ENCODE results near the gene TMEM183A. TPM values are rescaled to one million over a fixed set of nuclear protein-coding genes. Genes with fewer than 3 reads are reported as not detected.
A peak's percentile ranks its signal among the peaks of the same experiment; 100 is the strongest.

Gene TMEM183A
- total and polyA plus RNA-seq, 9 of the 15 experiments (the other 6 are each of a cell fraction or from before 2014, with no cell fraction given), result 23.4 to 190 (median 124) TPM

DNA sequence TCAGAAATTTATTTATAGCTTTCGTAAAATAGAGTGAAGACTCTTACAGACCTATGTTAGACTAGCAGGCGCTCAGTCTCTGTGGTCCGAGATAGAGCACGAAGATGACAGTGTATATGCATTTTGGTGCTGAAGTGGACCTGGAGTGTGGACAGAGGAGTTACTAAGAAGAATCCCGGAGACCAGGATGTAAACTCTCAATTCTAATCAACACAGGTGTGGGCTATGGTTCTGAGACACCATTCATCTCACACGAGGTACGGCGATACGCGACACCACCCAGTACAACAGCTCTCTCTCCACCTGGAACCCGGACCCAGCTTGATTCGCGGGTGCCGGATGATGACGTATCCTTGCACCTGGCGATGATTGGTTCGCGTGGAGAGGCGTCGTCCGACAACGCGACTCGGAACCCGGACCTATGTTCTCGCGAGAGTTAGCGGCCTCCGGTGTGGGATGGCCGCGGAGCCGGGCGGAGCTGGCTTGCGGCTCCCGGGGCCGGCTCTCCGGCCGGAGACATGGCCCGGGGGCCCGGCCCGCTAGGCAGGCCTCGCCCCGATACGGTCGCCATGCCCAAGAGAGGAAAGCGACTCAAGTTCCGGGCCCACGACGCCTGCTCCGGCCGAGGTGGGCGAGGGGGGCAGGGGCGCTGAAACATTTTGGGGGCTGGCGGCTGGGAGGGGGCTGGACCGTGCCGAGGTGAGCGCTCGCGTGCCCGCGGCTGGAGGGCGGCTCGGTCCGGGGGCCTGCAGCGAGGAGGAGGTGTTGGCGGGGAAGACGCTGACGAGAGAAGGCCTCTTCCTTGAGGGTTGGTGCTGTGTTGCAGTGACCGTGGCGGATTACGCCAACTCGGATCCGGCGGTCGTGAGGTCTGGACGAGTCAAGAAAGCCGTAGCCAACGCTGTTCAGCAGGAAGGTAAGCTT, at the start of gene TMEM183A (continued):
- no peak for TF ChIP-seq ZNF407 (IDR thresholded peaks at IDR 0.05; ENCODE audit: low read depth)
- no peak for TF ChIP-seq MITF (IDR thresholded peaks at IDR 0.05)
- no peak for TF ChIP-seq SMAD2 (IDR thresholded peaks at IDR 0.05; ENCODE audit: low read depth, low read length)
- no peak; the same call in 1 of the 2 replicates for TF ChIP-seq NCOA1 (IDR thresholded peaks at IDR 0.05; ENCODE audit: low read depth)
- TF ChIP-seq ZNF449 (CRISPR knock-in tag; IDR thresholded peaks at IDR 0.05), result no peak
- TF ChIP-seq, protein P1, sequence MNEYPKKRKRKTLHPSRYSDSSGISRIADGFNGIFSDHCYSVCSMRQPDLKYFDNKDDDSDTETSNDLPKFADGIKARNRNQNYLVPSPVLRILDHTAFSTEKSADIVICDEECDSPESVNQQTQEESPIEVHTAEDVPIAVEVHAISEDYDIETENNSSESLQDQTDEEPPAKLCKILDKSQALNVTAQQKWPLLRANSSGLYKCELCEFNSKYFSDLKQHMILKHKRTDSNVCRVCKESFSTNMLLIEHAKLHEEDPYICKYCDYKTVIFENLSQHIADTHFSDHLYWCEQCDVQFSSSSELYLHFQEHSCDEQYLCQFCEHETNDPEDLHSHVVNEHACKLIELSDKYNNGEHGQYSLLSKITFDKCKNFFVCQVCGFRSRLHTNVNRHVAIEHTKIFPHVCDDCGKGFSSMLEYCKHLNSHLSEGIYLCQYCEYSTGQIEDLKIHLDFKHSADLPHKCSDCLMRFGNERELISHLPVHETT (CRISPR knock-in tag; conservative IDR thresholded peaks at IDR 0.05 in 1 of 2, IDR thresholded peaks at IDR 0.05 in 1 of 2), result peak in 1 of 2 experiments; percentile 92; a peak in 2 of 4 replicates
- TF ChIP-seq ATF4 (CRISPR knock-in tag; IDR thresholded peaks at IDR 0.05), result 0 out of 2 replicates have a peak, but pooled peaks have one; percentile 6
- TF ChIP-seq ZNF134 (CRISPR knock-in tag; conservative IDR thresholded peaks at IDR 0.05), result no peak
- TF ChIP-seq ATF6 (CRISPR knock-in tag; IDR thresholded peaks at IDR 0.05), result peak; percentile 92
